HG02840 (cell line): Measurements from ENCODE around the gene SLC7A5.
"Not testable (repeated sequence)": the region's sequence is repeated elsewhere in the genome, so short reads cannot be mapped to it uniquely, and the experiment has no call there.

Experiments
- ATAC-seq: cut with Tn5 transposase; IDR thresholded peaks from one replicate; pipeline ENCODE4 v1.9.1; 2021; ENCODE audit warnings: mild to moderate bottlenecking, moderate library complexity, moderate number of reproducible peaks; ENCODE audit not compliant: unreplicated experiment, low FRiP score

SLC7A5 gene

DNA sequence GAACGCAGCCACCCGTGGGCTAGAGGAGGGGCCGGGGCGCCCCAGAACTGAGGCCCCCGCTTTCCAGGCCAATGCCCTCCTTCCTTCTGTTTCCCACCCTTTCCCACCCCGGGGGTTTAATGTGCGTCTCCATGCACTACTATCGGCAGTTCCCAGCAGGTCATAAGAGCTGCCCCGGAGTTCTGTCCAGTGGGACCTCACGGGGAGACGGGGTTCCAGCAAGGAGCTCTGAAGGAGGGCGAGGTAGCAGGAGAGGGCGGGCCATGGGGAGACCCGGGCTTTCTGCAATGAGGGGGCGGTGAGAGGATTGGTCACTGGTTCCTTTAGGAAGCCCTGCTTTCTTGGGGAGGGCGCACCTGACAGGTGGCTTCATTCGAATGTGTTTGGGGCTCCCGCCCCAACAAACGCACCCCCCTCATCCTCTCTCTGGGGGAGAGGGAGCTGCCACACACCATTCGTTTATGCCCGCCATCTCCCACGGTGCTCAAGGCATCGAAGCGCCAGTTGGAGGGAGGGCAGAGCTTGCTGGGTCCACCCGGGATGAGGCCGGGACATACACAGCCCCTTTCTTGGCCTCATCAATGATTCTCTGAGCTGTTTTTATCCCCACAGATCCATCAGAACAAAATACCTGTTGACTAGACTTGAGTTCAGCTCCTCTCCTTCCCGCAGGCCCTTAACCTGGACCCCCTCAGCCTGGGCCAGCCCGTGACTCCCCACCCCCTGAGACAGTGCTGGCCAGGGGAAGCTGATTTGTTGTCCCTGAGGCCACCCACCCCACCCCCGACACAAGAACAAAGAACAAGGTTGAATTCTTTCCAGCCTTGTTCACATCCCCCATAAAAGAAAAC, 44.1 kb downstream of the SLC7A5 start:
- no peak for ATAC-seq

DNA sequence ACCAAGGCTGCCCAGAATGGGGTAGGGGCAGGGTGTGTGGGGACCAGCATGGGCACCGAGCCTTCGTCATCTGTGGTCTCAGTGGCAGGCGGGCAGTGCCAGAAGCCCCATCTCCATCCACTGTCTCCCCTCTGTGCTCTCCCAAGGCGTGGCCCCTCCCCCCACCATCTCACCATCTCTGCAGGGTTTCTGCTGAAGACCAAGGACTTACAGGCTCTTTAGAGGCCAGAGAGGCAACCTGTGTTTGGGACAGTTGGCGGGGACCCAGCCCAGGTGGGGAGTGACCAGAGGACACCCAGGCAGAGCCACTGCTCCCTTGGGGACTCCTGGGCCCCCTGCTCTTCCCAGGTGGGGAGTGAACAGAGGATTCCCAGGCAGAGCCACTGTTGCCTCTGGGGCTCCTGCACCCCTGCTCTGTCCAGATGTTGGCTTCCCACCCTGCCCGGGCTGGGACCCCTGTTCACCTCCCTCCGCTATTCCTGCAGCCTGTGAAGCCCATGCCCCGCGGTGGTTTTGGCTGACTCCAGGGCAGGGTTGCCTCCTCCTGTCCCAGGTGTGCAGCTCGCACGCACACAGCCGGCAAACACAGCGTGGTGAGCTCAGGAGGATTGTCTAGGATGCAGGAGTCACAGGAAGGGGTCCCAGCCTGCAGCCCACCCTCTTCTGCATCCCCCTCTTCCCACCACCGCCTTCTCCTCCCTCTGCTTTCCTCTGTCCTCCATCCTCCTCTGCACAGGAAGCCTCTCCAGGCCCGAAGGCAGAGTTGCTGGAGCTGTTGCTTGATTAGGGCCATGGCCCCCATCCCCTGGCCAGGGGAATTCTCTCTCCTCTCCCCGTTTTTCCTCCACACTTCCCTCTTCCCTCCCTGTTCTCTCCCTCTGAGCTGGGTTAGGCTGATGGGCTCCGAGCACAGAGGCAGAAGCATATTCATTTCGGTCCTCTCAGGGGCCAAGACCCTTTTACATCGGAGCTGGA, 45.0 kb downstream of the SLC7A5 start:
- no peak for ATAC-seq

GRCh38 chr16:87823181-87823929, 46.0 kb downstream of the SLC7A5 start:
- no peak for ATAC-seq

DNA sequence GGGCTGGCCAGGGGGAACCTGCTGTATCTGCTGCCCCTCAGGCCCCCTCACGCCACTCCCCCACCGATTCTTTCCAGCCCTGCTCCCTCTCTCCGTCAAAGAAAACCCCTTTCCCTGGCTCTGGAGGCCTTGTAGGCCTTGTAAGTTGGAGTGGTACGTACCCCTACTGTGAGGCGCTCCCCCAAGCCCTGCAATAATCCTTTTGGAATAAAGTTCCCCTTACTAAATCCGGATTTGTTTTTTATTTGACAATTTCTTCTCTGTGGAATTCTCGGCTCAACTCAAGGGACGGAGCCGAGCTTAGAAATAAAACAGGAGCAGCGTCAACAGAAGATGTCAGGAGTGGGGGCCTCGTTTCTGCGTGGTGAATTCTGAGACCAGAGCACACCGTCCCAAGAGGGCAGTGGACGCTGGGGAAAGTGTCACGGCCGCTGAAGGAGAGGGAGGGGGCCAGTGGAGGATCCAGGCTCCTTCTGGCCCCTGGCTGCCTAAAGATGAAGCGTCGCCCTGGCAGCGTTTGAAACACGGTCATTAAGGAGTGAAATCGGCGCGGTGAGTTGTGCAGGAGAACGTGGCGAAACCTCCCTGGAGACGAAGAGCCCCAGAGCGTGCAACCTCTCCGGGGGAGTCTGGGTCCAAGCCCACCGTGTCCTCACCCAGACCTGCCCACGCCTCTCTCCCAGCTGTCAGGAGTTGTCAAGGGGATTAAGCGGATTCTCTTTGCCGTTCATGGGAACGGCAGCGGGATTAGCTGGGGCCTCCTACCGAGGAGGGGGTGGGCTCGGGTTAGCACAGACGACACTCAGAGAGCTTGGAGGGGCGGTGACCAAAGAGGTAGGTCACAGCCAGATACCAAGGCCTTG, 47.0 kb downstream of the SLC7A5 start:
- no peak for ATAC-seq

DNA sequence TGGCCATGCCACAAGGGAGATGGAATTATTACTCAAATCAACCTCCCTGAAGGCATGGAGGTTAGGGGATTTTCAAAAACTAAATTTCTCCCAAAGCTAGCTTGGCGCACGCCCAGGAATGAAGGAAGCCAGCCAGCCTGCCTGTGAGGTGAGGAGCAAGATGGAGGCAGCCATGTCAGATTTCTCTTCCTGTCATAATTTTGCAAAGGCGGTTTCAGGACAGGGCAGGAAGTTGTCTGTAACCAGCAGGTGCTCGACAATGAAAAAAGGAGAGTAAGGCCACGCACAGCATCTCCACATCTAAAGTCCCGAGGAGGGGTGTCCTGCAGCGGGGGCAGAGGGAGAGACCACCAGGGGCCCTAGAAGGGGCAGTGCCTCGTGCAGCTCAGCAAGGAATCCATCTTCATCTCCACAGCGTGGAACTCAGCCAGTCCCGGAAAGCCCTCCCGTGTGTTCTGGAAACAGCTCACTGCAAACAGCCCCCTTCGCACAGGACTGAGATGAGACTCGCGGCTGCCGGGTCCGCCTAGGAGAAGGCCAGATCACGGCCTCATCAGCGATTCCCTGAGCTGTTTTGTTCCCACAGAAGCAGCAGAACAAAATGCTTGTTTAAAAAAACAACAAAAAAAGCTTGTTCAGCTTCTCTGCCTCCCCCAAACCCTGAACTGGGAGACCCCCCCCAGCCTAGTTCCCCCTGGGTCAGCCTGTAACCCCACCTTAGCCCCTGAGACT, 47.8 kb downstream of the SLC7A5 start:
- ATAC-seq = no peak

DNA sequence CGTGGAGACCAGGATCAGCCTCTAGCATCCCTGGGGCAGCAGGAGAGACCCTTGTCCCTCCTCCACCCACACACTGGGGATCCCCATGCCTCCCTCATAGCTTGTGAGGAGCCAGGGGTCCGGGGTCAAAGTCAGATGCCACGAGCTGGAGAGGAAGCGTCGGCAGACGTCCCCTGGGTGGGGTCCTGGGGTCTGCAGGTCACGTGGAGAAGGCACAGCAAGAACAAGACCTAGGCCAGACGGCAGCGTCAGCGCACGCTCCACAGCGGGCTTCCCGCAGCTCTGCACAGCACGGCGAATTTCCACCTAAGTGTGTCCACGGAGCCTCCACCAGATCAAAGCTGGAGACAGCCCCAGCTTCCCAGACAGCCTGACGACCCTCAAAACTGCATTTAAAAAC, 49.3 kb downstream of the SLC7A5 start:
- ATAC-seq = no peak

DNA sequence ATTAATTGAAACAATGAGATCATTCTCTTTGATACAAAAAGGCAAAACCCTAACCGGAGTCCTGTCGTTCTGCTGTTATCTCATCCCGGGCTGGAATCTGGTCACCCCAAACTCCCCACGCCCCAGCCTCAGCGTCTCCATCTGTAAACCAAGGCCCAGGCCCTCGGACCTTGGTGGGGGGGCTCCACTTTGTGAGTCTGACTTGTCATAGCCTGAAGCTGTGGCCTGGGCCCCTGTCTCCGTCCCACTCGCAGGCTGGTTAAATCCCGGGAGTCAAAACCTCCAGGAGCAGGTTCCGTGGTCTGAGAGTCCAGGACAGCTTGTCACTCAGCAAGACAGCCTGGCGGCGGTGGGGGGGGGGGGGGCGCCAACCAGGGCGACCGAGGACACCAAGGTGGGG, 50.0 kb downstream of the SLC7A5 start:
- no peak for ATAC-seq

DNA sequence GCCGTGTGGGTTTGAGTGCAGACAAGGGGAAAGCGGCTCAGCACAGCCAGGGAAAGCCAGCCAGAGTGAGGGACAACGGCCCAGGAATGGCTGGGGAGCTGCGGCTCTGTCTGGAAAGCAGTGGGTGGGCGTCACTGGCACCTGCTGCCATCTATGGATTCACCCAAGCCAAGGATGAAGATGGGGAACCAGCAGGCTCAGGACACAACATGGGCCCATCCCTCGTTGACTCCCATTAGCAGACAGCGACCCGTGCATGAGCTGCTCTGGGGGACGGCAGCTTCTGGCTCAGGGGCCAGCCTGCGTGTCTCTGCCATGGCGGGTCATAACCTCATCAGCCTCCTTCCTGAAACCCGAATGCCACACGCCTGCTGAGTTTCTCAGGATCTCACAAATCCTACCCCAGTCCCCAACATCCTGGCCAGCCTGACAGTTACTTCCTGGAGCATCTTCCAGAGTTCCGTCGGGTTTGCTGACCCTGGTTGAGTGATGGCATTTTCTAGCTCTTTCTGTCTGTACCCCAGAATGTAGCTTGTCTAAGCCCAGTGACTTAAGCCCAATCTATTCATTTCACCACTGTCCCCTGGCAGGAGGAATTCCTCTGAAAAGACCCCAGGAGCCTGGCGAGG, 50.7 kb downstream of the SLC7A5 start:
- no peak for ATAC-seq

GRCh38 chr16:87817910-87818309, 51.4 kb downstream of the SLC7A5 start:
- no peak for ATAC-seq

DNA sequence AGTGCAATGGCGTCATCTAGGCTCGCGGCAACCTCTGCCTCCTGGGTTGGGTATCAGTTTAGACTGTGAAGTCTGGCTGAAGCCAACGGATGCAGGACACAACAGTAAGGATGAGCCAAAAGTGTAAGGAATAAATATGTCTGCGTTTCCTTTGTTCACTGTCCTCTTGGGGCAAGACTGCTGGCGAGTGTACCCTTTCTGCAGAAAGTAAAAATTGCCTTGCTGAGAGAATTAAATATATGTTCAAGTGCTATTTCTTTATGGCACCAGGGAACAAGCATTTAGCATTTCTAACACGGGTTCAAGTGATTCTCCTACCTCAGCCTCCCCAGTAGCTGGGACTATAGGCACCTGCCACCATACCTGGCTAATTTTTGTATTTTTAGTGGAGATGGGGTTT, 51.9 kb downstream of the SLC7A5 start:
- ATAC-seq = not testable (repeated sequence)

- ATAC-seq = no peak
Measured at GRCh38 chr16:87816507-87817100, 52.7 kb downstream of the SLC7A5 start.

DNA sequence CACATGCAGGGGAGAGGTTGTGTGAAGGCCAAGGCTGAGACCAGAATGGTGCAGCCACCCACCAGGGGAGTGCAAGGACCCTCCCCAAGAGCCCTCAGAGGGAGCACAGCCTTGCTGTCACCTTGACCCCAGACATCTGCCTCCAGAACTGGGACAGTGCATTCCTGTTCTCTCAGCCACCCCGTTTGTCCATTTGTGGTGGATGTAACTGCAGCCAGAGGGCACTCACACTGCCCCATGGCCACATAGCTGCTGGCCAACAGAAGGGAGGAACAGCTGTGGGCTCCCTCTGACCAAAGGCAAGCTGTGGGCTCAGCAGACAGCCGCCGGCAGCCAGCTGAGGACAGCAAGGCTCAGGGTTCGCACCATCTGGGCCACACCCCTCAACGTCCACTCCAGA, 53.7 kb downstream of the SLC7A5 start:
- no peak for ATAC-seq

DNA sequence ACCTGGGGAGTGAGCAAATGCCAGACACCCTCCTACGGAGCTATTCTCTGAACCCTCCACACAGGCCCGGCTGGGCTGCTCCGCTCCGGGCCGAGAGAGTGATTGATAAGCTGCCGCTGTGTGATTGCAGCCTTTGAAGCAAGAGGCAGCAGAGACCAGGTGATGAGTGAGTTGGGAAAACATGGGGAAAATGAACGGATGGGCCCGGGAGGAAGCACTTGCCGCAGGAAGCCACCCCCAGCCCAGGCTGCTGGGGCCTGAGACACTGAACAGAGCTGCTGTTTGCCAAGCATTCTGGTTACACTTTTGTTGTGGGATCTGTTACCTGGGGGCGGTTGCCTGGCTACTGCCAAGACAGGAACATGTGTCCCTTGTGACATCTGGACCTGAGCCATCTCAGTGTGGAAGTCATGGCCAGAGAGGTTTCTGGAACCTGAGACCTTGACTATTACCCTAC, 57.1 kb downstream of the SLC7A5 start:
- no peak for ATAC-seq

DNA sequence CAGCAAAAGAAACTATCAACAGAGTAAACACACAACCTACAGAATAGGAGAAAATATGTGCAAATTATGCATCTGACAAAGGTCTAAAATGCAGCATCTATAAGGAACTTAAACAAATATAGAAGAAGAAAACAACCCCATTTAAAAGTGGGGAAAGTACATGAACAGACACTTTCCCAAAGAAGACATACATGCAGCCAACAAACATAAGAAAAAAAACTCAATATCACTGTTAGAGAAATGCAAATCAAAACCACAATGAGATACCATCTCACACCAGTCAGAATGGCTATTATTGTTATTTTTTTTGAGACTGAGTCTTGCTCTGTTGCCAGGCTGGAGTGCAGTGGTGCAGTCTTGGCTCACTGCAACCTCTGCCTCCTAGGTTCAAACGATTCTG, 57.9 kb downstream of the SLC7A5 start:
- ATAC-seq = not testable (repeated sequence)

- peak; percentile 43 for ATAC-seq
Measured at GRCh38 chr16:87809150-87809902, 60.0 kb downstream of the SLC7A5 start.

DNA sequence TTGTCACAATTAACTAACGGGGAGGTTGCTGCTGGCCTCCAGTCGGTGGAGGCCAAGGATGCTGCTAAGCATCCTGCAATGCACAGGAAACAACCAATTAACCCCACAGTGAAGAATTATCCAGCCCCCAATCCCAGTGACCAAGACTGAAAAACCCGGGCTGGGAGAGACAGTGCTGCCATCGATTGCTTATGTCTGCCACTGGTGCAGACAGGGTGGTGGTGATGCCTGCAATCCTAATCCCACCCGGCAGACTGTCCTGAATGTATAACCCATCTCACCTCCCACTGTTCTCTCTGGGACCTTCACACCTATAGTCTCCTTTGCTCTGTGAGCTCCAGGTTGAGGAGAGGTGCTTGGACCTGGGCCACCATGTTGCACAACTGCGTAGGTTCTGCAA, 61.2 kb downstream of the SLC7A5 start:
- ATAC-seq = no peak
